Panc1 (cell line): ENCODE data around the gene MYOZ2.

ENCODE experiments used
- POLR2AphosphoS5 ChIP-seq: IDR thresholded peaks from 2 replicates; pipeline ENCODE4 v1.6.1; 2012; ENCODE audit warnings: mild to moderate bottlenecking, low read depth, low read length, moderate library complexity
- SIN3A ChIP-seq: IDR thresholded peaks from 2 replicates; pipeline ENCODE4 v1.6.1; 2012; ENCODE audit warnings: low read depth, mild to moderate bottlenecking, low read length, moderate library complexity, borderline replicate concordance; ENCODE audit not compliant: insufficient read depth
- TCF7L2 ChIP-seq: IDR thresholded peaks from 2 replicates; pipeline ENCODE4 v1.6.1; 2011; ENCODE audit warnings: mild to moderate bottlenecking, low read depth, low read length, inconsistent platforms
- TF ChIP-seq, protein P1 (sequence below): fragments of 450-650 bp; IDR thresholded peaks from 2 replicates; pipeline ENCODE4 v1.5.1; 2017; ENCODE audit warnings: mild to moderate bottlenecking
- TF ChIP-seq, protein P2 (sequence below), 2 experiments: IDR thresholded peaks; 2 replicates each; pipeline ENCODE4 v1.6.1; 2011 to 2012; ENCODE audit warnings: low read depth in 2 of 2, control low read depth in 1 of 2, low read length in 1 of 2, mild to moderate bottlenecking in 1 of 2, moderate library complexity in 1 of 2; ENCODE audit not compliant: insufficient read depth in 1 of 2

DNA sequence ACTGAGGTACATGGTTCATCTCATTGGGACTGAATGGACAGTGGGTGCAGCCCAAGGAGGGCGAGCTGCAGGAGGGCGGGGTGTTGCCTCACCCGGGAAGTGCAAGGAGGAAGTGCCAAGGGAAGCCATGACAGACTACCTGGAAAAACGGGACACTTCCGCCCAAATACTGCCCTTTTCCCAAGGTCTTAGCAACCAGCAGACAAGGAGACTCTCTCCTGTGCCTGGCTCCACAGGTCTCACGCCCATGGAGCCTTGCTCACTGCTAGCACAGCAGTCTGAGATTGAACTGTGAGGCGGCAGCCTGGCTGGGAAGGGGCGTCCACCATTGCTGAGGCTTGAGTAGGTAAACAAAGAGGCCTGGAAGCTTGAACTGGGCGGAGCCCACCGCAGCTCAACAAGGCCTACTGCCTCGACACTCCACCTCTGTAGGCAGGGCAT, 62.2 kb downstream of the MYOZ2 start:
- no peak for TF ChIP-seq SIN3A
- TF ChIP-seq, protein P1, sequence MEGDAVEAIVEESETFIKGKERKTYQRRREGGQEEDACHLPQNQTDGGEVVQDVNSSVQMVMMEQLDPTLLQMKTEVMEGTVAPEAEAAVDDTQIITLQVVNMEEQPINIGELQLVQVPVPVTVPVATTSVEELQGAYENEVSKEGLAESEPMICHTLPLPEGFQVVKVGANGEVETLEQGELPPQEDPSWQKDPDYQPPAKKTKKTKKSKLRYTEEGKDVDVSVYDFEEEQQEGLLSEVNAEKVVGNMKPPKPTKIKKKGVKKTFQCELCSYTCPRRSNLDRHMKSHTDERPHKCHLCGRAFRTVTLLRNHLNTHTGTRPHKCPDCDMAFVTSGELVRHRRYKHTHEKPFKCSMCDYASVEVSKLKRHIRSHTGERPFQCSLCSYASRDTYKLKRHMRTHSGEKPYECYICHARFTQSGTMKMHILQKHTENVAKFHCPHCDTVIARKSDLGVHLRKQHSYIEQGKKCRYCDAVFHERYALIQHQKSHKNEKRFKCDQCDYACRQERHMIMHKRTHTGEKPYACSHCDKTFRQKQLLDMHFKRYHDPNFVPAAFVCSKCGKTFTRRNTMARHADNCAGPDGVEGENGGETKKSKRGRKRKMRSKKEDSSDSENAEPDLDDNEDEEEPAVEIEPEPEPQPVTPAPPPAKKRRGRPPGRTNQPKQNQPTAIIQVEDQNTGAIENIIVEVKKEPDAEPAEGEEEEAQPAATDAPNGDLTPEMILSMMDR = no peak
- no peak for TF ChIP-seq POLR2AphosphoS5
- TF ChIP-seq, protein P2, sequence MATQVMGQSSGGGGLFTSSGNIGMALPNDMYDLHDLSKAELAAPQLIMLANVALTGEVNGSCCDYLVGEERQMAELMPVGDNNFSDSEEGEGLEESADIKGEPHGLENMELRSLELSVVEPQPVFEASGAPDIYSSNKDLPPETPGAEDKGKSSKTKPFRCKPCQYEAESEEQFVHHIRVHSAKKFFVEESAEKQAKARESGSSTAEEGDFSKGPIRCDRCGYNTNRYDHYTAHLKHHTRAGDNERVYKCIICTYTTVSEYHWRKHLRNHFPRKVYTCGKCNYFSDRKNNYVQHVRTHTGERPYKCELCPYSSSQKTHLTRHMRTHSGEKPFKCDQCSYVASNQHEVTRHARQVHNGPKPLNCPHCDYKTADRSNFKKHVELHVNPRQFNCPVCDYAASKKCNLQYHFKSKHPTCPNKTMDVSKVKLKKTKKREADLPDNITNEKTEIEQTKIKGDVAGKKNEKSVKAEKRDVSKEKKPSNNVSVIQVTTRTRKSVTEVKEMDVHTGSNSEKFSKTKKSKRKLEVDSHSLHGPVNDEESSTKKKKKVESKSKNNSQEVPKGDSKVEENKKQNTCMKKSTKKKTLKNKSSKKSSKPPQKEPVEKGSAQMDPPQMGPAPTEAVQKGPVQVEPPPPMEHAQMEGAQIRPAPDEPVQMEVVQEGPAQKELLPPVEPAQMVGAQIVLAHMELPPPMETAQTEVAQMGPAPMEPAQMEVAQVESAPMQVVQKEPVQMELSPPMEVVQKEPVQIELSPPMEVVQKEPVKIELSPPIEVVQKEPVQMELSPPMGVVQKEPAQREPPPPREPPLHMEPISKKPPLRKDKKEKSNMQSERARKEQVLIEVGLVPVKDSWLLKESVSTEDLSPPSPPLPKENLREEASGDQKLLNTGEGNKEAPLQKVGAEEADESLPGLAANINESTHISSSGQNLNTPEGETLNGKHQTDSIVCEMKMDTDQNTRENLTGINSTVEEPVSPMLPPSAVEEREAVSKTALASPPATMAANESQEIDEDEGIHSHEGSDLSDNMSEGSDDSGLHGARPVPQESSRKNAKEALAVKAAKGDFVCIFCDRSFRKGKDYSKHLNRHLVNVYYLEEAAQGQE (IDR thresholded peaks at IDR 0.05; ENCODE audit: insufficient read depth in 1 of 2, low read depth in 2 of 2, low read length in 1 of 2) = no peak
- TF ChIP-seq TCF7L2 = no peak
